MM.1S (cell line): ENCODE measurements around the gene WDFY3.

Experiments
- DNase-seq: peaks from one replicate; pipeline ENCODE4 v3.0.0-alpha.2; 2015
- H2AFZ ChIP-seq: fragments of 300-600 bp; sonication (generic); 2 replicates; pipeline ENCODE4 v1.6.0; 2016; ENCODE audit warnings: antibody characterized with exemption, low read length
- H3F3A ChIP-seq: fragments of 300-600 bp; sonication (generic); 2 replicates; pipeline ENCODE4 v1.6.1; 2016; ENCODE audit warnings: mild to moderate bottlenecking, antibody characterized with exemption, low read length, moderate library complexity, mixed read lengths; ENCODE audit not compliant: insufficient read depth
- H3K27ac ChIP-seq: fragments of 300-600 bp; sonication (generic); 2 replicates; pipeline ENCODE4 v1.5.1; 2016; ENCODE audit warnings: mild to moderate bottlenecking, low read length
- H3K27me3 ChIP-seq: fragments of 300-600 bp; sonication (generic); replicated peaks from 2 replicates; pipeline ENCODE4 v1.6.0; 2016; ENCODE audit warnings: low read length; ENCODE audit not compliant: insufficient read depth
- H3K36me3 ChIP-seq: fragments of 300-600 bp; sonication (generic); replicated peaks from 2 replicates; pipeline ENCODE4 v1.6.1; 2016; ENCODE audit warnings: mild to moderate bottlenecking, low read length, mixed read lengths; ENCODE audit not compliant: insufficient read depth
- H3K4me1 ChIP-seq: fragments of 300-600 bp; sonication (generic); 2 replicates; pipeline ENCODE4 v1.6.1; 2016; ENCODE audit warnings: low read length, mixed read lengths
- H3K4me2 ChIP-seq: fragments of 300-600 bp; sonication (generic); 2 replicates; pipeline ENCODE4 v1.6.0; 2016; ENCODE audit warnings: low read depth, low read length
- H3K4me3 ChIP-seq: fragments of 300-600 bp; sonication (generic); 2 replicates; pipeline ENCODE4 v1.5.1; 2016; ENCODE audit warnings: low read length, mixed read lengths
- H3K79me2 ChIP-seq: fragments of 300-600 bp; sonication (generic); 2 replicates; pipeline ENCODE4 v1.6.1; 2016; ENCODE audit warnings: mixed run types, low read length, mixed read lengths
- H3K9ac ChIP-seq: fragments of 300-600 bp; sonication (generic); 2 replicates; pipeline ENCODE4 v1.6.1; 2016; ENCODE audit warnings: low read length, mixed read lengths
- H3K9me2 ChIP-seq: fragments of 300-600 bp; sonication (generic); replicated peaks from 2 replicates; pipeline ENCODE4 v1.6.1; 2016; ENCODE audit warnings: mild to moderate bottlenecking, low read length, mixed read lengths; ENCODE audit not compliant: insufficient read depth
- H3K9me3 ChIP-seq: fragments of 300-600 bp; sonication (generic); replicated peaks from 2 replicates; pipeline ENCODE4 v1.6.1; 2016; ENCODE audit warnings: mild to moderate bottlenecking, low read length, mixed read lengths; ENCODE audit not compliant: insufficient read depth
- H4K20me1 ChIP-seq: fragments of 300-600 bp; sonication (generic); 2 replicates; pipeline ENCODE4 v1.6.1; 2016; ENCODE audit warnings: mild to moderate bottlenecking, low read length, moderate library complexity, mixed read lengths; ENCODE audit not compliant: insufficient read depth
- EZH2 ChIP-seq: fragments of 300-600 bp; sonication (generic); optimal IDR thresholded peaks from 2 replicates; pipeline ENCODE3; 2017; ENCODE audit warnings: low read depth, mild to moderate bottlenecking, antibody characterized with exemption, low read length, mixed read lengths
- EZH2phosphoT487 ChIP-seq: fragments of 300-600 bp; sonication (generic); IDR thresholded peaks from 2 replicates; pipeline ENCODE4 v1.6.1; 2018; ENCODE audit warnings: antibody characterized with exemption, low read length
- TF ChIP-seq, protein P1 (sequence below): fragments of 300-600 bp; sonication (generic); IDR thresholded peaks from 2 replicates; pipeline ENCODE4 v1.5.1; 2016; ENCODE audit warnings: antibody characterized with exemption, low read length, mixed read lengths

WDFY3 gene

GRCh38 chr4:84913176-84913575 is 53.3 kb downstream of the WDFY3 start:
- H3K36me3 ChIP-seq: no peaks in the 10 kb centered on the region
- no peaks in the 10 kb centered on the region for H3F3A ChIP-seq
- no peaks in the 10 kb centered on the region for H3K9me3 ChIP-seq
- no peak overlapping the region for H2AFZ ChIP-seq
- no peaks in the 10 kb centered on the region for H3K27me3 ChIP-seq
- no peak overlapping the region for H3K4me3 ChIP-seq
- DNase-seq: no peak
- H3K79me2 ChIP-seq: no peaks in the 10 kb centered on the region
- no peaks in the 10 kb centered on the region for H3K4me1 ChIP-seq
- no peaks in the 10 kb centered on the region for H3K9me2 ChIP-seq
- H3K4me2 ChIP-seq: no peak overlapping the region
- TF ChIP-seq, protein P1, sequence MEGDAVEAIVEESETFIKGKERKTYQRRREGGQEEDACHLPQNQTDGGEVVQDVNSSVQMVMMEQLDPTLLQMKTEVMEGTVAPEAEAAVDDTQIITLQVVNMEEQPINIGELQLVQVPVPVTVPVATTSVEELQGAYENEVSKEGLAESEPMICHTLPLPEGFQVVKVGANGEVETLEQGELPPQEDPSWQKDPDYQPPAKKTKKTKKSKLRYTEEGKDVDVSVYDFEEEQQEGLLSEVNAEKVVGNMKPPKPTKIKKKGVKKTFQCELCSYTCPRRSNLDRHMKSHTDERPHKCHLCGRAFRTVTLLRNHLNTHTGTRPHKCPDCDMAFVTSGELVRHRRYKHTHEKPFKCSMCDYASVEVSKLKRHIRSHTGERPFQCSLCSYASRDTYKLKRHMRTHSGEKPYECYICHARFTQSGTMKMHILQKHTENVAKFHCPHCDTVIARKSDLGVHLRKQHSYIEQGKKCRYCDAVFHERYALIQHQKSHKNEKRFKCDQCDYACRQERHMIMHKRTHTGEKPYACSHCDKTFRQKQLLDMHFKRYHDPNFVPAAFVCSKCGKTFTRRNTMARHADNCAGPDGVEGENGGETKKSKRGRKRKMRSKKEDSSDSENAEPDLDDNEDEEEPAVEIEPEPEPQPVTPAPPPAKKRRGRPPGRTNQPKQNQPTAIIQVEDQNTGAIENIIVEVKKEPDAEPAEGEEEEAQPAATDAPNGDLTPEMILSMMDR: no peak
- H3K27ac ChIP-seq: no peak overlapping the region
- no peak overlapping the region for H3K9ac ChIP-seq
- H4K20me1 ChIP-seq: no peaks in the 10 kb centered on the region

DNA sequence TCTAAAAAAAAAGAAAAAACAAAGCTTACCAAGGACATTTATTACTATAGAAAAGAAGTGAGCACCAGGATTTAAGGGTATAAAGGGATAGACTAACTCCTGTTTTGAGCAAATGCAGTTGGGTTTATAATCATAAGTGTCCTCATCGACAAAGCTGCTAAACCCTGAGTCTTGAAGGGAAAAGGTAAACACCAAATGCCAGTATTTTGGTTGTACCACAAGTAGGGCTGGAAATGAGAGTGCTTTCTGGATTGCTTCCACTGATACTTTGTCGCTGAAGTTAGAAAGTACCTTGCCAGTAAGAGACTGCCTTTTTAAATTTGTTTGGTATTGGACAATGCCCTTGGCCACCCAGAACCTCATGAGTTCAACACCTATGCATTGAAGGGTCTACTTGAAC is 53.7 kb downstream of the WDFY3 start:
- no peaks in the 10 kb centered on the region for H3K4me1 ChIP-seq
- no peaks in the 10 kb centered on the region for H3K27me3 ChIP-seq
- H3K36me3 ChIP-seq: no peaks in the 10 kb centered on the region
- H3K9me2 ChIP-seq: no peaks in the 10 kb centered on the region
- H3F3A ChIP-seq: no peaks in the 10 kb centered on the region
- H3K9ac ChIP-seq: no peak overlapping the region
- no peak overlapping the region for H2AFZ ChIP-seq
- H3K4me3 ChIP-seq: no peak overlapping the region
- no peaks in the 10 kb centered on the region for H3K79me2 ChIP-seq
- H4K20me1 ChIP-seq: no peaks in the 10 kb centered on the region
- no peak overlapping the region for H3K4me2 ChIP-seq
- TF ChIP-seq EZH2phosphoT487 (no peak), EZH2 (no peak)
- TF ChIP-seq, protein P1: no peak
- H3K27ac ChIP-seq: no peak overlapping the region
- no peak for DNase-seq
- no peaks in the 10 kb centered on the region for H3K9me3 ChIP-seq

- Histone ChIP-seq H3K4me2 (no peak overlapping the region), H3K4me3 (no peak overlapping the region), H3K79me2 (no peaks in the 10 kb centered on the region), H3K27ac (no peak overlapping the region), H3K36me3 (no peaks in the 10 kb centered on the region), H4K20me1 (no peaks in the 10 kb centered on the region), H3K4me1 (no peaks in the 10 kb centered on the region), H3K9me3 (no peaks in the 10 kb centered on the region), H3K27me3 (no peaks in the 10 kb centered on the region), H3F3A (no peaks in the 10 kb centered on the region), H3K9me2 (no peaks in the 10 kb centered on the region), H2AFZ (no peak overlapping the region), H3K9ac (no peak overlapping the region)
- TF ChIP-seq EZH2: no peak
- no peak for TF ChIP-seq EZH2phosphoT487
- TF ChIP-seq, protein P1: no peak
- DNase-seq: no peak
These were observed 57.6 kb downstream of the WDFY3 start for GRCh38 chr4:84908876-84909275.

DNA sequence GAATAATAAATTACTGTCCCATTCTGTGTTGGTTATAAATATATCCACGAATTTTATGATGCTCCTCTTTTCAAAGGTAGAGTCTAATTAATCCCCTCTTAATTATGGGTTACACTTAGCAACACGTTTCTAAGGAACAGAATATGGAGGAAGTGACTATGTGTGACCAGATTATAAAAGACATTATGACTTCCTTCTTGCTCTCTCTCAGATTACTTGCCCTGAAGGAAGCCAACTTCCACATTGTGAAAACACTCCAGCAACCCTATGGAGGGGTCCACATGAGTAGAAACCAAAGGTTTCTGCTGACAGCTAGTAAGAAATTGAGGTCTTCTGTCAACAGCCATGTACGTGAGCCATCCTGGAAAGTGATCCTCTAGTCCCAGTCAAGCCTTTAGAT is 59.3 kb downstream of the WDFY3 start:
- Histone ChIP-seq H3K9me3 (no peaks in the 10 kb centered on the region), H3K4me2 (no peak overlapping the region), H3K9ac (no peak overlapping the region), H3F3A (no peaks in the 10 kb centered on the region), H4K20me1 (no peaks in the 10 kb centered on the region), H3K79me2 (no peaks in the 10 kb centered on the region), H3K4me1 (no peaks in the 10 kb centered on the region), H3K4me3 (no peak overlapping the region), H3K36me3 (no peaks in the 10 kb centered on the region), H3K27me3 (no peaks in the 10 kb centered on the region), H2AFZ (no peak overlapping the region), H3K27ac (no peak overlapping the region), H3K9me2 (no peaks in the 10 kb centered on the region)
- TF ChIP-seq, protein P1: no peak
- no peak for TF ChIP-seq EZH2phosphoT487
- no peak for TF ChIP-seq EZH2
- DNase-seq: no peak
